ENCODE data around the gene MUSTN1. TPM values are rescaled to one million over a fixed set of nuclear protein-coding genes. Genes with fewer than 3 reads are reported as not detected.

MUSTN1 gene
- total and polyA plus RNA-seq, 2 donors (not counting 1 experiment from before 2014, with no cell fraction given) = 0.79 to 11.2 TPM

DNA sequence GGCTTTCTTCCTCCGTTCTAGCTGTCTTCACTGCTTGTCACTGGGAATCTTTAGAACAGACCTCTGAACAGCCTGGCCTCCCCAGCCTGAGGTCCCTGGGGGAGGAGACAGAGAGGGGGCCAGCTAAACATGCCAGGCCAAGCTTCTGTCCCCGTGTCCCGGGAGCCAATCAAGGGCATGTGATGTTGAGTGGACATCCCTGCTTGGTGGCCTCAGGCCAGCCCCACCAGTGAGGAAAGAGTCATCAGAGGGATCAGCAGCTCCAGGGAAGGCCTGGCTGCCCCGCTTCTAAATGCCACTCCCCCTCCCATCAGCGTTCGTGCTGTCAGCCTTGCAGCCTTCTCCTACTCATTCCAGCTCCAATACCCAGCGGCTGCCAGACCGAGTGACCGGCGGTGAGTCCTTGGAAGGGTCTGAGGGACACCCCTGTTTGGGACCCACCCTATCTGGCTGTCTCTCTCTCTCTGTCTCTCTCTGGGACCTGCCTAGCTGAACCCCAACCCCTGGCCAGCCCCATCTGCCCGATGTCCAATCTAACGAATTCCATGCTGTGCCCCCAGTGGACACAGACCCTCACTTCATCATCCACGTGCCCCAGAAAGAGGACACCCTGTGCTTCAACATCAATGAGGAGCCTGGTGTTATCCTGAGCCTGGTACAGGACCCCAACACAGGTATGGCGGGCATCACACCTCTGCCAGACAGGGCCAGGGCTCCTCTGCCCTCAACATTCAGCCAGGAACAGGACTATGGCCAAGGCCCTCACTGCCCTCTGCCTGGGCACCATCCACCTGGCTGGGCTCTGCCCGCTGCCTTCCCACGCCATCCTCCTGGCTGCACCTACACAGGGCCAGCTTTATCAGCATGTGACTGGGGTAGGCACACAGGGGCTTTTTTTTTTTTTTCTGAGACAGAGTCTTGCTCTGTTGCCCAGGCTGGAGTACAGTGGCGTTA is 46.9 kb downstream of the MUSTN1 start:
- CTCF ChIA-PET = interaction anchor here (1.4 kb wide), 1 partner anchor 12 kb away, joined by 4 read pairs; no protein-coding TSS in a partner anchor
- no peak overlapping the region for H3K4me2 ChIP-seq (replicated peaks; ENCODE audit: low read depth, low read length, poor library complexity, severe bottlenecking)

More for the DNA sequence above, 46.9 kb downstream of the MUSTN1 start:
- H3K4me3 ChIP-seq (ENCODE audit: control extremely low read depth in 1 of 5, extremely low read depth in 1 of 5, insufficient read depth in 1 of 5, low read depth in 2 of 5, low read length in 4 of 5) = no peak overlapping the region
- H2AFZ ChIP-seq (ENCODE audit: insufficient read depth, low read depth, low read length, poor library complexity, severe bottlenecking) = no peak overlapping the region
- H3K9ac ChIP-seq (ENCODE audit: low read length) = no peak overlapping the region
- WGBS (ENCODE audit: insufficient coverage) = 90% methylated on average over 16 of the region's 17 CpGs
- H3K27ac ChIP-seq (ENCODE audit: low read length in 2 of 2) = no peak overlapping the region
- no peak for TF ChIP-seq EZH2 (IDR thresholded peaks at IDR 0.05; ENCODE audit: borderline replicate concordance, insufficient read depth, low read depth, low read length, poor library complexity, severe bottlenecking)
- TF ChIP-seq, protein P1, sequence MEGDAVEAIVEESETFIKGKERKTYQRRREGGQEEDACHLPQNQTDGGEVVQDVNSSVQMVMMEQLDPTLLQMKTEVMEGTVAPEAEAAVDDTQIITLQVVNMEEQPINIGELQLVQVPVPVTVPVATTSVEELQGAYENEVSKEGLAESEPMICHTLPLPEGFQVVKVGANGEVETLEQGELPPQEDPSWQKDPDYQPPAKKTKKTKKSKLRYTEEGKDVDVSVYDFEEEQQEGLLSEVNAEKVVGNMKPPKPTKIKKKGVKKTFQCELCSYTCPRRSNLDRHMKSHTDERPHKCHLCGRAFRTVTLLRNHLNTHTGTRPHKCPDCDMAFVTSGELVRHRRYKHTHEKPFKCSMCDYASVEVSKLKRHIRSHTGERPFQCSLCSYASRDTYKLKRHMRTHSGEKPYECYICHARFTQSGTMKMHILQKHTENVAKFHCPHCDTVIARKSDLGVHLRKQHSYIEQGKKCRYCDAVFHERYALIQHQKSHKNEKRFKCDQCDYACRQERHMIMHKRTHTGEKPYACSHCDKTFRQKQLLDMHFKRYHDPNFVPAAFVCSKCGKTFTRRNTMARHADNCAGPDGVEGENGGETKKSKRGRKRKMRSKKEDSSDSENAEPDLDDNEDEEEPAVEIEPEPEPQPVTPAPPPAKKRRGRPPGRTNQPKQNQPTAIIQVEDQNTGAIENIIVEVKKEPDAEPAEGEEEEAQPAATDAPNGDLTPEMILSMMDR (IDR thresholded peaks at IDR 0.05) = no peak
- DNase-seq (no peak), ATAC-seq (ENCODE audit: low read depth) (no peak)
- Mint-ChIP-seq H3K9me3 (ENCODE audit: insufficient read depth) (no peaks in the 10 kb centered on the region), H3K4me1 (no peaks in the 10 kb centered on the region), H3K27me3 (peaks cover 4% of the 10 kb centered on the region), H3K4me3 (no peak overlapping the region), H3K27ac (no peak overlapping the region)
- no peaks in the 10 kb centered on the region for H3K79me2 ChIP-seq (ENCODE audit: control insufficient read depth, insufficient read depth, low read length)
- H4K20me1 ChIP-seq (ENCODE audit: control insufficient read depth, insufficient read depth, low read length, poor library complexity, severe bottlenecking) = no peaks in the 10 kb centered on the region
- H3K36me3 ChIP-seq (replicated peaks in 1 of 2; ENCODE audit: control extremely low read depth in 1 of 2, control insufficient read depth in 1 of 2, extremely low read depth in 1 of 2, insufficient read depth in 2 of 2, low read length in 1 of 2) = no peaks in the 10 kb centered on the region
- no peaks in the 10 kb centered on the region for H3K9me3 ChIP-seq (ENCODE audit: control extremely low read depth in 1 of 3, control insufficient read depth in 2 of 3, insufficient read depth in 1 of 3, low read length in 2 of 3)
- H3K27me3 ChIP-seq (replicated peaks in 1 of 4; ENCODE audit: control extremely low read depth in 1 of 4, control insufficient read depth in 3 of 4, insufficient read depth in 4 of 4, low read length in 3 of 4) = no peaks in the 10 kb centered on the region
- POLR2A ChIA-PET = interaction anchor here (0.6 kb wide), 1 partner anchor 256 kb away, joined by 3 read pairs; no protein-coding TSS in a partner anchor
- intact Hi-C loops (cut with micrococcal nuclease) = no loop called here
- no peaks in the 10 kb centered on the region for H3K4me1 ChIP-seq (ENCODE audit: control insufficient read depth in 2 of 2, insufficient read depth in 2 of 2, low read length in 2 of 2)
